AG09309 (cell line): ENCODE results near the gene PDZD7.

Source experiments
- DNase-seq: peaks from one replicate; pipeline ENCODE4 v3.0.0-alpha.2; 2010; ENCODE audit warnings: low read depth
- H3K4me3 ChIP-seq: 2 replicates; pipeline ENCODE4 v1.5.1; 2011; ENCODE audit warnings: mild to moderate bottlenecking, low read depth, low read length, moderate library complexity; ENCODE audit not compliant: control insufficient read depth
- CTCF ChIP-seq: IDR thresholded peaks from 2 replicates; pipeline ENCODE4 v1.5.1; 2011; ENCODE audit warnings: mild to moderate bottlenecking, low read depth, low read length, inconsistent platforms; ENCODE audit not compliant: insufficient read depth, control insufficient read depth; ENCODE audit errors: missing control alignments

PDZD7 gene

GRCh38 chr10:100980711-100981110, 50.2 kb downstream of the PDZD7 start:
- TF ChIP-seq CTCF: no peak
- DNase-seq: no peak
- no peak overlapping the region for H3K4me3 ChIP-seq

GRCh38 chr10:100980311-100980710, 50.6 kb downstream of the PDZD7 start:
- no peak for TF ChIP-seq CTCF
- no peak overlapping the region for H3K4me3 ChIP-seq
- DNase-seq: no peak

DNA sequence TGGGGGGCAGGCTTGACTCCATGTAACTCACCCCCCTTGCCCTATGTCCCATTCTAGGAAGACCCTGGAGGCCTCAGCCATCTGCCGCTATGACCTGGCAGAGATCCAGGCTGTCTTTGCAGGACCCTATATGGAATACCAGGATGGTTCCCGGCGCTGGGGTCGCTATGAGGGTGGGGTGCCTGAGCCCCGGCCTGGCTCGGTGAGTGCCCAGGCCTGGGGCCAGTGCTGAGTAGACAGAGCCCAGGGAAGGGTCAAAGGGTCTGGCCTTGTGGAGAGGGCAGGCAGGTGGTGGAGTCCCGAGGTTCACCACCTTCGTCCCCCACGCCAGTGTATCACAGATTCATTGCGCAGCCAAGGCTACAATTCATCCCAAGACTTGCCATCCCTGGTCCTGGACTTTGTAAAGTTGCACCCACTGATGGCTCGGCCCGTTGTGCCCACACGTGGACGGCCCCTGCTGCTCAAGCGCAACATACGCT, 51.1 kb downstream of the PDZD7 start:
- TF ChIP-seq CTCF: no peak
- no peak overlapping the region for H3K4me3 ChIP-seq
- no peak for DNase-seq

- H3K4me3 ChIP-seq: no peak overlapping the region
- TF ChIP-seq CTCF: no peak
- DNase-seq: no peak
These were observed 52.1 kb downstream of the PDZD7 start for GRCh38 chr10:100978901-100979195.

- H3K4me3 ChIP-seq: no peak overlapping the region
- no peak for DNase-seq
- TF ChIP-seq CTCF: no peak
These were observed 52.6 kb downstream of the PDZD7 start for GRCh38 chr10:100978121-100978900.

DNA sequence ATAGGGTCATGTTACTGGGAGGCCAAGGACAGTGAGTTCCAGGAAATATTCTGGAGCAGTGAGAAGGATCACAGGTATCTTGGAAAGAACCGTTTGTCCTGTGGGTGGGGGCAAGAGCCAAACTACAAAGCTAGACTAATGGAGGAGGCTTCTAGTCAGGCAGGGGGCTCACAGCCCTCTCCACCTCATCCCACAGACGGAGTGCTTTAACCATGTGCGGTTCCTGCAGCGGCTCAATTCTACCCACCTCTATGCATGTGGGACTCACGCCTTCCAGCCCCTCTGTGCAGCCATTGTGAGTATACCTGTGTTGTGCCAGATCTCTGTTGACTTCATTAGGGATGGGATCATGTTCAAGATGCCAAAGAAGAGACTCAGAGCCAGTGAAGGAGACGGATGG, 53.5 kb downstream of the PDZD7 start:
- no peak for TF ChIP-seq CTCF
- no peak overlapping the region for H3K4me3 ChIP-seq
- no peak for DNase-seq
